Right atrium auricular region (tissue), 2 donors: ENCODE results near the gene SLC9A3. TPM values are rescaled to one million over a fixed set of nuclear protein-coding genes. Genes with fewer than 3 reads are reported as not detected.
A peak's percentile ranks its signal among the peaks of the same experiment; 100 is the strongest.

Source experiments
- DNase-seq: peaks from one replicate; pipeline ENCODE4 v3.0.0-alpha.2; 2019; ENCODE audit warnings: low spot score
- H3K27ac ChIP-seq, 2 donors: fragments of 200-600 bp; sonication (generic); 1 replicate in 1 of 2; 2 replicates in 1 of 2; pipeline ENCODE4 v1.5.1; 2016 to 2019
- H3K27me3 ChIP-seq, 2 donors: fragments of 200-600 bp; sonication (generic); one replicate each; pipeline versions ENCODE4 v1.5.1 to v1.6.0; 2017 to 2019
- H3K36me3 ChIP-seq: fragments of 200-600 bp; sonication (generic); one replicate; pipeline ENCODE4 v1.5.1; 2016
- H3K4me1 ChIP-seq, 2 donors: fragments of 200-600 bp; sonication (generic); one replicate each; pipeline versions ENCODE4 v1.5.1 to v1.6.0; 2017 to 2019
- H3K4me3 ChIP-seq, 2 donors: fragments of 200-600 bp; sonication (generic); 1 replicate in 1 of 2; 2 replicates in 1 of 2; pipeline ENCODE4 v1.5.1; 2017 to 2019; ENCODE audit warnings: mild to moderate bottlenecking in 1 of 2, moderate library complexity in 1 of 2
- H3K9me3 ChIP-seq, 2 donors: fragments of 200-600 bp; sonication (generic); one replicate each; pipeline ENCODE4 v1.5.1; 2019
- CTCF ChIP-seq, 2 donors: fragments of 200-600 bp; sonication (generic); IDR thresholded peaks; one replicate each; pipeline ENCODE4 v1.5.1; 2019; ENCODE audit warnings: antibody characterized with exemption in 2 of 2
- total RNA-seq, 2 donors: library from RNA; depleted of rRNA; stranded (reverse); fragments of >200 nt; gene quantifications; one replicate each; pipeline ENCODE4 v1.1.0, GENCODE V29; 2016

SLC9A3 gene
- total RNA-seq, 2 donors from 2014 or later, result 1.8 to 2.3 TPM

DNA sequence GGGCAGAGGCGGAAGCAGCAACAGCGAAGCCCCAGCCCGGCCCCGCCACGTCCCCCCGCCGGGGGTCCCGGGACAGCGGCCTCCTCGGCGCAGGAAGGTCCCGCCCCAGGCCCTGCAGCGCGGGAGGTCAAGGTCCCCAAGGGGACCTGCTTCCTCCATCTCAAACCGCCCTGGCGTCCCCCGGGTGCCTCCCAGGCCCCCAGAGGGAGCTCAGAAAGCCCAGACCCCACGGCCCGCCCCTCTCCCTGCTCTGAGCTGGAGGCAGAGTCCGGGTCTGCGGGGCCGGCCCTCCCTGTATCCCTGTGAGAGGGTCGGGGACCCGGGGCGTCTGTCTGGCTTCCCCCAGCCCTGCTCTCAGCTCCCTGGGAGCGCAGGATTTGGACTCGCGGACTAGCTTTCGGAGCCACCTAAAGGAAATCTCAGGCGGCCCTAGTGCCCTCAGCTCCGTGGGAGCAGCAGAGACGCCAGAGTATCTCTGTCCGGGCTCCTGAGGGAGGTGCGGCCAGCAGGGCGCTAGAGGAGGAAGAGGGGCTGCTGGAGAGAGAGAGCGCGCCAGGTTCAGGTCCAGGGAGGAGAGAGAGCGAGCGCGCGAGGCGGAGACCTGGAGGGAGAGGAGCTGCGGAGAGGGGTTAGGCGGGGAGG is 50.6 kb downstream of the SLC9A3 start:
- H3K27me3 ChIP-seq, result peaks cover 0 to 27% of the 10 kb centered on the region in 2 donors
- H3K27ac ChIP-seq, result peak overlapping the region; percentile 73 to 79
- peaks cover 0 to 25% of the 10 kb centered on the region in 2 donors for H3K4me1 ChIP-seq
- no peak for TF ChIP-seq CTCF (IDR thresholded peaks at IDR 0.05)
- no peak for DNase-seq
- H3K36me3 ChIP-seq, result no peaks in the 10 kb centered on the region
- H3K4me3 ChIP-seq, result peak overlapping the region; percentile 72 to 76
- no peaks in the 10 kb centered on the region for H3K9me3 ChIP-seq

DNA sequence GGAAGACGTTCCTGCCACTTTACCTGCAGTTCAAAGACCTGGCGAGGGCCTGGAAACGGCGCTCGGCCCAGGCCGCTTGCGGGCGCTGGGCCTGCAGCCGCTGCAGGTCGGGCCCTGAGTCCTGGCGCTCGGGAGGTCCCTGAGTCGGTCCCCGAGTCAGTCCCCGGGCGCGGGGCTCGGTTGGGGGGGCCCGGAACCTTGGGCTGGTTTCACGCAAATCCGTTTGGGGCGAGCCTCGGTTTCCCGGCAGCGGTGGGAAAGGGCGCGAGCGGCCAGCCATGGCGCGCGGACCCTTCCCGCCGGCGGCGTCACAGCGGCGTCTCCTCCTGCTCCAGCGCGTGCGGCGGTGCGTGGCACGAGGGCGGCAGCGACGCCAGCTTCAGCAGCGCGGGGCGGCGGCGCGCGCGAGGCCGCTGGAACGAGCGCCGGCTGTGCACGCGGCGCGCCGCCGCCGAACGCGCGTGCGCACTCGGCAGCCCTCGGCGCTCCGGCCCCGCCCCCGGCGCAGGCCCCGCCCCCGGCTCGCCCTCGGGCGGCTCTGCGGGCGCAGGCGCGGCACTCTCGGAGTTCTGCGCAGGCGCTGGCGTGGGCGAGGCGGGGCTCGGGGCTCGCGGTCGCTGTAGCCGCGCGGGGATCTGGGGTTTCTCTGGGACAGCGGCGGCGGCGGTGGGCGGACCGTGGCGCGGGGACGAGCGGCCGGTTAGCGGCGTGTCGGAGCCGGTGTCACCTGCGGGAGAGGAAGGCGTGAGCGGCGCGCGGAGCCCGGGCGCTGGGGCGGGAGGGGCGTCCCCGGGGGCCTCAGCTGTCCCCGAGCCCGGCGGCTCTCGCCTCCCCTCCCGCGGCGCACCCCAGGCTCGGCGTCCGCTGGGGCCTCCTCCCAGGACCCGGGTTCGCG is 51.3 kb downstream of the SLC9A3 start:
- Histone ChIP-seq H3K27ac (peak overlapping the region; percentile 79 to 86), H3K4me3 (peak overlapping the region; percentile 72 to 76), H3K36me3 (no peaks in the 10 kb centered on the region), H3K9me3 (no peaks in the 10 kb centered on the region), H3K27me3 (peaks cover 0 to 21% of the 10 kb centered on the region in 2 donors), H3K4me1 (peaks cover 0 to 25% of the 10 kb centered on the region in 2 donors)
- DNase-seq, result peak; percentile 75
- TF ChIP-seq CTCF (IDR thresholded peaks at IDR 0.05), result no peak

DNA sequence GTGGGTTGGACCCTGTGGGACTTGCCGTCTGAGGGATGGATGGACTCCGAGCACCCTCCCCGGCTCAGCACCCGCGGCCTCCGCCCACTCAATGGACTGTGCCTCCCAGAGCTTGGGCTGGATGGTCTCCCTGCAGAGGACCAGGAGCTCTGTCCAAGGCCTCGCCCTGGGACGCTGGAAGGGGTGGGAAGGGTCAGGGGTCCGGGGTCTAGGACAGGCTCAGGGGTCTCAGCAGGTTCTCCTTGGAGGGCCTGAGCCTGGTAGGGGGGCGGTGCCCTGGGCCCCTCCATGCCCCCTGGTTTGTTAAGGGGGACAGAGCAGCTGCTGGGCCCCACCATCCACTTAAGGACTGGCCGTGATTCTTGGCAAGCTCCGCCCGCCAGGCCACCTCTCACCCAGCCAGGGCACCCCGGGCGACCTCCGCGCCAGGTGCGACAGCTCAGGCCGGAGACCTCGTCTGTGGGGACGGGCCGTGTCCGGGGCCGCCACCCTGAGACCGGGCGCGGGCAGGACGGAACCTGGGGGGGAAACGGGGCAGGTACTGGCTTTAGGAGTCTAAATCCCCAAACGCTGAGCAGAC is 52.1 kb downstream of the SLC9A3 start:
- peaks cover 0 to 25% of the 10 kb centered on the region in 2 donors for H3K4me1 ChIP-seq
- no peak for TF ChIP-seq CTCF (IDR thresholded peaks at IDR 0.05)
- H3K27ac ChIP-seq, result peak overlapping the region; percentile 75 to 86

DNA sequence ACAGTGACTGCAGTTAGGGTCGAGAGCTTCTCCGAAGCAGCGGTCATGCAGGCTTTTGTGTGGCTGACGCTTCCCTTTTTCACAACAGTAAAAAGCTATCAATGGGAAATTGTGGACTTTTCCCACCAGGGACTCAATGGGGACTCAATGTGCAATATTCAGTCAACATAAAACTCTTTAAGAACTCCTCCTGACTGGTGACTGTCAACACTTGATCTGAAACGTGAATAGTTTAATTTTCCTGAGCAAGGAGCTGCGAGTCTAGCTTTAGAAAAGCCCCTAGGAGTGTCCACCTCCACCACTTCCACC is 52.5 kb downstream of the SLC9A3 start:
- DNase-seq, result no peak
- Histone ChIP-seq H3K27me3 (peaks cover 0 to 9% of the 10 kb centered on the region in 2 donors), H3K9me3 (no peaks in the 10 kb centered on the region), H3K36me3 (peaks cover 4% of the 10 kb centered on the region), H3K4me1 (peaks cover 0 to 25% of the 10 kb centered on the region in 2 donors), H3K4me3 (peak overlapping the region in 1 of 2 donors; percentile 76), H3K27ac (peak overlapping the region in 1 of 2 donors; percentile 75)
- TF ChIP-seq CTCF (IDR thresholded peaks at IDR 0.05), result no peak

More for the DNA sequence above, 52.1 kb downstream of the SLC9A3 start:
- no peak for DNase-seq
- Histone ChIP-seq H3K9me3 (no peaks in the 10 kb centered on the region), H3K36me3 (no peaks in the 10 kb centered on the region), H3K4me3 (peak overlapping the region; percentile 59 to 76), H3K27me3 (peaks cover 0 to 13% of the 10 kb centered on the region in 2 donors)

DNA sequence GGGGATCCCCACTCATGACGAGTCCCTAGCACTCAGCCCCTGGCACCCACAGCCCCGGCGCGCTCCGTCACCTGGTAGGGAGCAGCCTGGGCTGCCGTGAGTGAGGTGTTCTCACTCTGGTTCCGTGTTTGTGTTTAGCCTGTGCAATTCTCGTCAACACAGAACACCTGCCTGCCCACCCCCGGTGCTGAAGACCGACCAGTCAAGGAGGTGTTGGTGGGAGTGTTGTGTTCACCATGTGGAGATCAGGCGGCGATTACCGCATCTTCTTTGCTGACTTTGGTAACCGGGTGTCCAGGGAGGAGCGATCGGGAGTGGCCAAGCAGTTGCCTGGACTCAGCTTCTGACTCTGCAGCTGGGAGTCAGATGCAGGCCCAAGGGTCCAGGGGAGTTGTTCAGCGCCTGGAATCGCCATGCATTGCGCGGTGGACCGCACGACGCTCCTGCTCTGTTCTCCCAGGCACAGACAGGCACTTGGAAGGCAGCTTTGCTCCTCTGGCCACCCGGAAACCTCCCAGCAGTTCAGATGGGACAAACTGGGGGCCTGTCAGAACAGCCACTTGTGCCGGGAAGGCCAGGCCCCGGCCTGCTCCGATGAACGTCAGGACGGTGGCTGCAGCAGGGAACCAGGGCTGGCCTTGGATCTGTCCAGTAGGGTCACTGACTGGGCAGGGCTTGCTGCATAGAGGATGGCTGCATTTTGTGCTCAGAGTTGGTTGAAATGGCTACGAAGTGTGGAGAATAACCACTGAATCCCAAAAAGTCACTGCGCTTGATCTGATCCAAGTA is 53.1 kb downstream of the SLC9A3 start:
- H3K4me3 ChIP-seq, result no peak overlapping the region
- no peak for TF ChIP-seq CTCF (IDR thresholded peaks at IDR 0.05)
- H3K36me3 ChIP-seq, result peaks cover 9% of the 10 kb centered on the region
- peaks cover 0 to 25% of the 10 kb centered on the region in 2 donors for H3K4me1 ChIP-seq
- H3K27me3 ChIP-seq, result peaks cover 0 to 5% of the 10 kb centered on the region in 2 donors
- H3K27ac ChIP-seq, result no peak overlapping the region
- H3K9me3 ChIP-seq, result no peaks in the 10 kb centered on the region
- no peak for DNase-seq
